Suprapubic skin (tissue), 3 donors: ENCODE data around the gene SEMA3G.

Experiments
- CTCF ChIP-seq, 2 donors: fragments of 200-600 bp in 1 of 2; fragments of 450-650 bp in 1 of 2; sonication (generic) in 1 of 2; IDR thresholded peaks; one replicate each; pipeline ENCODE4 v1.5.1; 2016 to 2019; ENCODE audit warnings: antibody characterized with exemption in 2 of 2, mild to moderate bottlenecking in 1 of 2, moderate library complexity in 1 of 2
- EP300 ChIP-seq: sonication (generic); formaldehyde crosslinking; IDR thresholded peaks from one replicate; pipeline ENCODE4 v1.6.1; 2017; ENCODE audit warnings: antibody characterized with exemption
- POLR2A ChIP-seq, 2 donors: fragments of 450-650 bp; IDR thresholded peaks; one replicate each; pipeline ENCODE4 v1.6.1; 2017; ENCODE audit warnings: antibody characterized with exemption in 2 of 2, mild to moderate bottlenecking in 2 of 2, moderate library complexity in 2 of 2

DNA sequence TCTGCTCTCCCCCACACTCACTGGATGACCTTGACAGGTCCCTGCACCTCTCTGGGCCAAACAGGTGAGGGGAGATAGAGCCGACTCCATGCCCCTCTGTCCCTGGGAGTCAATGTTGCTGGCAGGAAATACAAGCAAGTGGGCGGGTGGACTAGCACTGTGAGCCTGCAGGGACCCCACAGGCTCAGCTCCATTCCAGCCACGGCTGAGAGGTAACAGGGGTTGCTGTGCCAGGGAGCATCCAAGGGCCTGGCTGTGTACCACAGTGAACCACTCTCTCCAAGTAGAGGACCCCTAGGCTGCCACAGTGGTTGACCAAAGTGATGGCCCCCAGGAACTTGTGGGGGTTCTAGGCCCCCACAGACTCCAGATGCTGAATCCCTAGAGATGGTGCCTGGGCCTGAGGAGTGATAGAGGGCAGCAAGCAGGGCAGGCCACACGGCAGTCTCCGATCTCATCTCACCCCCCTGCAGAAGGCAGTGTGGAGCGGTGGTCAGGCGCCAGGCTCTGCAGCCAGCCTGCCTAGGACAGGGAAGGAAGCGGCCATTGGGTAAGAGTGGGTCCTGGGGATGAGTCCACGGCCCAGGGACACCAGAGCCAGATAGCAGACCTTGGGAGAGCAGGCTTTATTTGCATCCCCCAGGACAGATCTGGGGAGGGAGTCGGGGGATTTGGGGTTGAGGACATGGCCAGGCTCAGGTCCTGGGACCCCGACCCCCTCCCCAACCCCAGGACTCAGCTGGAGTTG, 5.8 kb upstream of the SEMA3G start:
- TF ChIP-seq CTCF (IDR thresholded peaks at IDR 0.05): no peak
- TF ChIP-seq EP300: no peak
- TF ChIP-seq POLR2A (IDR thresholded peaks at IDR 0.05): no peak
